Thoracic aorta endothelial cell (primary cell): ENCODE measurements around the gene SALL2. TPM values are rescaled to one million over a fixed set of nuclear protein-coding genes. Genes with fewer than 3 reads are reported as not detected.

ENCODE experiments used
- total RNA-seq: library from RNA; depleted of rRNA; stranded (reverse); fragments of >200 nt; gene quantifications from 2 replicates; pipeline ENCODE4 v1.2.3, GENCODE V29; 2012

The SALL2 gene
- 1.9 and 3.4 TPM in 2 replicates for total RNA-seq

GRCh38 chr14:21525962-21526671, at the start of gene SALL2:
Gene SALL2 (minus strand): TSS chr14:21526346. CDS start chr14:21526127, 219 bp downstream.

GRCh38 chr14:21510735-21511657, 15.2 kb downstream of the SALL2 start, which contains the start of gene METTL3:
Gene METTL3 (minus strand): TSS chr14:21511340. CDS start chr14:21511223, 117 bp downstream.

GRCh38 chr14:21476925-21477681, 49.0 kb downstream of the SALL2 start, which contains the start of the genes RAB2B and TOX4:
Gene RAB2B (minus strand): TSS chr14:21476959. CDS start chr14:21476872, 87 bp downstream.
Gene TOX4 (plus strand): TSS chr14:21477195. CDS start chr14:21477279, 84 bp downstream.

Other genes with a start within 250 kb of the SALL2 start
- not detected in 2 replicates for gene RPGRIP1, start 246.3 kb downstream of the SALL2 start, total RNA-seq
- gene SUPT16H, start 142.3 kb downstream of the SALL2 start, total RNA-seq = 115 and 125 TPM in 2 replicates
- 78.2 and 80.3 TPM in 2 replicates for gene CHD8, start 70.2 kb downstream of the SALL2 start, total RNA-seq
- gene RAB2B, start 49.4 kb downstream of the SALL2 start, total RNA-seq = 28.7 and 30.2 TPM in 2 replicates
- gene TOX4, start 49.2 kb downstream of the SALL2 start, total RNA-seq = 37.6 and 49.0 TPM in 2 replicates
- 80.7 and 82.2 TPM in 2 replicates for gene METTL3, start 15.0 kb downstream of the SALL2 start, total RNA-seq
- gene OR10G3, start 53.7 kb upstream of the SALL2 start, total RNA-seq = not detected in 2 replicates
- gene OR10G2, start 108.6 kb upstream of the SALL2 start, total RNA-seq = not detected in 2 replicates
- not detected in 2 replicates for gene OR4E2, start 127.5 kb upstream of the SALL2 start, total RNA-seq
- not detected in 2 replicates for gene OR4E1, start 147.5 kb upstream of the SALL2 start, total RNA-seq